Stimulated activated CD8-positive, alpha-beta memory T cell treated with anti-CD3 and anti-CD28 coated beads, Interleukin-7, amount 100 ng/mL, for 48 hours (primary cell): ENCODE results near the gene EPN2.

ENCODE experiments used
- DNase-seq, 2 donors: peaks; one replicate each; pipeline ENCODE4 v3.0.0-alpha.2; 2020; ENCODE audit warnings: low read depth in 1 of 2; ENCODE audit errors: extremely low read depth in 1 of 2

EPN2 gene

DNA sequence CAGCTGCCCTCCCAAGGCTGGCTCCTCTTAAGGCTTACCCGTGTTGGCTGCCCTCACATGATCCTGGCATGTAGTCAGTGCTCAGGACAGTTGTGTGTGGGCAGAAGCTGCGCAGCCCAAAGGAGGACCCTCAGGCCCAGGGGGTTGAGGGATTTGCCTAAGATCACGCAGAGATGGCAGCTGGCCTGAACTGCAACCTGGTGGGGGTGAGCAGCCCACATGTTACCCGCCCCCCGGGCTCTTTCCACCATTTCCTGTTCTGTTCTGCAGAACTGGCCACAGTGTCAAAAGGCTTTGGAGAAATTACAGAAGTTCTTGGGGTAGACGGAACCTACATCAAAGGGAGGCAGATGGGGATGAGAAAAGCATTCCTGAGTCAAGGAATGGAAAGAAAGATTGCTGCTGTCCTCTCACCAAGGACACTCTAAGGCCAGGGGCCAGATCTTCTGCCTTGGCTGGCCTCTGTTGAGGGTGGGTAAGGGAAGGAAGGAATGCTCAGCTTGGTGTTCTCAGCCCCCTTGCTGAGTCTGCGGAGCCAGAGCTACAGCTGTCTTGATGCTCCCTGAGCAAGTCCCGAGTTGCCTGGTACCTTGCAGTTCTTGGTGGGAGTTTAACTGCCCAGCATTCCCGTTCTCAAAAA is 53.0 kb downstream of the EPN2 start:
- DNase-seq: no peak

DNA sequence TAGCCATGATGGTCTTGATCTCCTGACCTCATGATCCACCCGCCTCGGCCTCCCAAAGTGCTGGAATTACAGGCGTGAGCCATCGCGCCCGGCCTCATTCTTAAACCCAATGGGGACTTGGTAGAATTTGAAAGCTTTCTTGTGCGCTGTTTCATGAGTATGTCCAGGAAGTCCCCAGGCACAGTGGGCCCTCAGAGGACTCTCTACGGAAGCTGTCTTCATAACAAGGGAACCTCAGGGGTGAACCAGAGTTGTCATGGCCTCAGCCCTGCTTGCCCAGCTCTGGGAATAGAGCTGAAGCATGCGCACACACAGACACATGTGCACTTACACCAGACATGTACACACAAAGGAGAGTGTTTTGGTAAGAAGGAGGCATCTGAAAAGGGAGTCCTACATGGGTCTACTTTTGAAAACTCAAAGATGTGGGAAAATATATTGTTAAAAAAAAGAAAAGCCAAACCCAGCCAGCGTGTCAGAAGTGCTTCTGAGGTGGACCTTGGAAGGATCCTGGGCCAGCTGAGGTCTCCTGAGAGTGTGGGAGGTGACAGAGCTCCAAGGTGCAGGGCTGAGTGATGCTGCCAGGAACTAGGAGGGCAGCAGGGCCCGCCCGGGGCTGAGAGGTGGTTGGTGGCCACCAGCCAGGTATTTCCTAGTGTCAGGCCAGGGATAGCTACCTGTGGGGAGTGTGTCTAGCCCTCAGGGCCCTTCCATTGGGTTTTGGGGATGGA is 54.6 kb downstream of the EPN2 start:
- no peak for DNase-seq

DNA sequence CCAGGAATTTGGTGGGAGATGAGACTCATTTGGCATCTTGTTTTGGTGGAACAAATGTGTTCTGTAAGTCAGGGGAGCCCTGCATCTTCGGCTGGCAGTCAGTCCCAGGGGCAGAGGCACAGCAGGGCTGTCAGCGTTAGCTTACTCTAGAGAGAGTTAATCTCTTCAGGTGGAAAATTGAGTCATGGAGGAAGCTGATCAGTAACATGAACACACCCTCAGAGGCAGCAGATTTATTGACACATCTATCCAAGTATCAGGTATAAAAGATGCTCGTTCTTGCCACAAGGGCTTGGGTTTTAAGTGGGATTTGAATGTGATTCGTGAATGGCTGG is 55.2 kb downstream of the EPN2 start:
- DNase-seq: no peak

DNA sequence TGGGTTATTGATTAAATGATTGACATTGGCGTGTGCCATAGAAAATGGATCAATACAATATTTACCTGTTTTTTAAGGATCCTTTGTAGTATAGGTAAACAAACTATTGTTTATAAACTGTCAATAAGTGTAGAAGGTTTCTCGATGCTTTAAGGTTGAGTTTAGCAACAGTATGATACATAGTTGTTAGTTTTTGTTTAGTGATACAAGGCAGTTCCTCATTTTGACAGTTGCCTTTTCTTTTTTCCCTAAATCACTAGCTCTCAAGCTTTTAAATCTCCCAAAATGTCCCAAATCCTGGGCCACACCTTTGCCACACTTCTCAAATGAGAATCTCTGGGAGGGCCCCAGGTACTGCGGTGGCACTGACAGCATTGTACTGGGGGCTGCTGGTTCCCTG is 57.3 kb downstream of the EPN2 start:
- DNase-seq: no peak

GRCh38 chr17:19295473-19296135 is 58.4 kb downstream of the EPN2 start:
- no peak for DNase-seq

DNA sequence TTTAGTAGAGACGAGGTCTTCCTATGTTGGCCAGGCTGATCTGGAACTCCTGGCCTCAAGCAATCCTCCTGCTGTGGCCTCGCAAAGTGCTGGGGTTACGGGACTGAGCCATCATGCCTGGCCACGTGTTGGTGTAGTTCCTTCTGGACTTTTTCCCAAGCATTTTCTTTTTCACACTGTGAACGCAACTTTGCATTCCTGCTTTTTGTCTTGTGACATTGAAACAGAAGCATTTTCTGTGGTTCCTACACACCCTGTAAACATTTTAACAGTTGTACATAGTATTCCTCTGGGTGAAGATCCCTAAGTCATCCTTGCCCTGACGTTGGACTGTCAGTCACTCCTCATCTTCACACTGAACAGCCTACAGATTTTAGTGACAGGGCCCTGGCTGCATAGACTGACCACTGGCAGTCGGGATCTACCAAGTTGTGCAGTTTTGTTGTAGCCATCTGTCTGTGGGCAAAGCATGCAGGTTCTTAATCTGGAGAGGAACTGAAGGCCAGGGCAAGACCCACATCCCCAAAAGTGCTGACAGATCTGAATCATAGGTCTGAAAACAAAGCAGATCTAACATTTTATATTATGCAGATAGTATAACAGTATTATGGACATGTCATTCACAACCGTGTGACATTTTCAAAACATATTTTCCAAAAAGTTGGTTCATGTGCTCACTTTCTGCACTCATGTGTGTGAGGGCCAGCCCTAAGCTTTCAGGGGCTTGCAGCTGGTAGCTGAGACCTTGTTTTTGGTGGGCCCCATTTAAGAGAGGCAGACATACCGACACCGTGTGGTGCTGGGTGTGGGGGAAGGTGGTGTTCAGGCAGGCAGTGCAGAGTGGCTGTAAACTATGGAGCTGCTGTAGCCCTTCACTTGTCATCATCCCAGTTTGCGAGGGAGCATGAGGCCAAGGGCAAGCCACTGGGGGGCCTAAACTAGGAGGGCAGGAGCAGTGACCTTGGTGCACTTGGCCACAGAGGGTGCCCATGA is 59.9 kb downstream of the EPN2 start:
- no peak for DNase-seq

DNA sequence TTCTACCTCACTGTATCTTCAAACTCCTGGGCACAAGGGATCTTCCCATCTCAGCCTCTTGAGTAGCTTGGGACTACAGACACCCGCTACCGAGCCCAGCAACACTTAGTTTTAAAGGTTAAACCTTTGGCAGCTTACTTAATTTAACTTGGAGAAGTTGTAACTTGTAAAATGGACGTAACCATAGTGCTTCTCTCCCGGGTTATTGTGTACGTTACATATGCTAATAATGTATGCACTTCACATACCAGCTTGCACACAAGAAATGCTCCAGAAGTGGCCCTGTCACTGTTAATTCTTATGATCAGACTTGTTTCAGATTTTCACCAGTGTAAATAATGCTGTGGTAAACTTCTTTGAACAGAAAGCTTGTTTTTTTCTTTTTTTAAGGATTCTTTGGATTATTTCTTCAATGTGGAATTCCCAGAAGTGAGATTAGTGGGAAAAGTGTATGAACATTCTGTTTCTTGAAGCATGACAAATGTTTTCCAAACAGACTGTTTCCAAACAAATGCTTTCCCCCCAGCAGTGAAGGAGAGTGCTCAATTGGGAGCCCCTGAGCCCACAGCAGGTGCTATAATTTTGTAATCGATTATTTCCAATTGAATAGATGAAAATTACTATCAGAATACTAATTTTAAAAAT is 61.5 kb downstream of the EPN2 start:
- DNase-seq: no peak

GRCh38 chr17:19299214-19299747 is 62.1 kb downstream of the EPN2 start:
- no peak for DNase-seq

- no peak for DNase-seq
Observed at GRCh38 chr17:19299866-19300265, 62.7 kb downstream of the EPN2 start.

DNA sequence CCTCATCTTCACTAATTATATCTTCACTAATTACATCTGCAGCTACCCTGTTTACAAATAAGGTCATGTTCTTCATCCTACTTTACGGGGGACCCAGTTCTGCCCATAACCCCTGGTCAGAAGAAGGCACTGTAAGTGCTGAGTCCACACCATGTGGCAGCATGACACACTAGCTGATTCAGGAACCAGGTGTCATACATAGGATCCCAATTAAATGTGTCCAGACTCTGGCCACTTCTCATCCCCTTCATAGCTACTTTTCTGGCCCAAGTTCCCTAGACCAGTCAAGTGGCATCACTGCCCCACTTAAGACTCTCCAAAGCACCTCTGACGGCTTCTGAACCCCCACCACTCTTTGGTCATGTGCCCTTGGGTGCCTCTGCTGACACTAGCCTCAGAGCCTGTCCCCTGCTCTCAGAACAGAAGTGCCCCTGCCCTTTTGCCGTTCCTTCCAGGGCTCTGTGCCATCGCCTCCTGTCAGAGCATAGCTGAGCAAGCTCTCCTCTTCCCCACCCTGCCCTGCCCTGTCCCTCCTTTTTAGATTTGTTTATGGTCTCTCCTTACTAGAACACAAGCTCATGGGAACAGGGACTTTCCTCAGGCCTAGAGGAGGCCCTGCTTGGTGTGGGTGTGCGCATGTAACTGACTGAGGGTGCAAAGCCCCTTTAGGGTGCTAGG is 64.2 kb downstream of the EPN2 start:
- DNase-seq: no peak

GRCh38 chr17:19301973-19302372 is 64.8 kb downstream of the EPN2 start:
- DNase-seq: no peak

DNA sequence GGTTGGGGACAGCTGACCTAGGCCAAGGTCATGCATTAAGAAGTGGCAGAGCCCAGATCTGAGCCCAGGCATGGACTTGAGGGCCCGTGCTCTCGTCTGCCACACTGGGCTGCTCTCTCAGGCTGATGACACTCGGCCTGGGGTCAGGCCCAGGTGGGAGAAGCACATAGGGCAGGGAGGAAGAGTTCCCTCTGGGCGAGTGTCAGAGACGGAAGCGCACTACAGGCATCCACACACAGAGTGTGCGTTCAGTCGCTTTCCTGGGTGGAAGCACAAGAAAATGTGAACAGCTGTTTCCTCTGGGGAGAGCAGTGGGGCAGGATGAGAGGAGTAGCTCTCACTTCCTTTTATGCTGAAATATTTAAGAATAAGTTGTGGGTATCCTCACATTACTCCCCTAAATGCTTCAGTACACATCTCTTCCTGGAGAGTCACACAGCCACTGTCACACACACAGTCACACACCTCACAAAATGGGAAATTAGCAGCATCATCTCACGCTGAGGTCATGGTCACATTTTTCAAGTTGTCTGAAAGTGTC is 65.7 kb downstream of the EPN2 start:
- DNase-seq: no peak

DNA sequence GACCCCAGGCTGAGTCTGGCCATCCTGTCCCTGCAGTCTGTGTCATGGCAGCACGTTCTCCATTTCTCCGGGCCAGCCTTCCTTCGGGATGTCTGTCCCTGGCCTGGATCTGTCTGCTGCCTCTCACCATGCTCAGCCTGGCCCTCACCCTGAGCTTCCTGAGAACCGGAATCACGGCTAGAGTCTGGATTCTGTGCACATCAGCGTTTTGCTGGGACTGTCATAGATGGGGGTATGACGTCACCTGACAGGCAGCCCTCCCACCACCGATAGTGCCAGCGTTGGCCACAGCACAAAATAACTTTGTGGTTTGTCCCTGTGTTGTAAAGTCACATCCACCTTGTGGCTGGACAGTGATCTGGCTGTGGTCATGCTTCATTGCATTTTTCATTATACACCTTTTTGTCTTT is 66.2 kb downstream of the EPN2 start:
- no peak for DNase-seq

DNA sequence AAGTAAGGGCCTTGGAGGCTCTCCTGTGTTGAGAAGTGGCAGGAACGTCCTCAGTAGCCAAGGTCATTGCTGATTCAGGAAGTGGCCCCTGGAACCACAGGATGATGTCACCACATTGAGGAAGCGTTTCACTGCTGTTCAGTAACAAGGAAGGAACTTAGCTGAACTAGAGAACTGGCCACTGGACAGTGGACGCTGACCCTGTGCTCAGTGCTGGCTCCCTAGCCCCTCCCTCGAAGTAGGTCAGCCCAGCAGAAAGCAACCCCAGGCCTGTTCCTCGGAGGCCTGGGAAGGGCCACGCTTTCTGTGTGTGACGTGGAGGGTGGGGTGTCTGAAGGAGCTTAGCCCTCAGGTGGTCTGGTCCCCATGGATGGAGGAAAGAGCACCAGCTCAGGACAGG is 67.0 kb downstream of the EPN2 start:
- no peak for DNase-seq

- DNase-seq: no peak
Observed at GRCh38 chr17:19304751-19305150, 67.6 kb downstream of the EPN2 start.

DNA sequence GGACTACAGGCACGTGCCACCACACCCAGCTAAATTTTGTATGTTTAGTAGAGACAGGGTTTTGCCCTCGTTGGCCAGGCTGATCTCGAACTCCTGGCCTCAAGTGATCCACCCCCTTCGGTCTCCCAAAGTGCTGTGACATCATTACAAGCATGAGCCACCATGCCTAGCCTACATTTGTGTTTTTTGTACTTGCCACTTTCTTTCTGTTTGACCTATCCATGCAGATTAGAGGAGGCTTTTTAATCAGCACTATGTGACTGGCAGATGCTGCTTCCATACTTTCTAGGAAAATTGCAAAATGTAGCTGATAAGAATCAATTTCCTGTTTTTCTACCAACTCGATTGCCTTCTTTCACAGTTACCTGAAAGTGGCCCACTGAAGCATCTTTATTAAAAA is 68.1 kb downstream of the EPN2 start:
- DNase-seq: no peak

DNA sequence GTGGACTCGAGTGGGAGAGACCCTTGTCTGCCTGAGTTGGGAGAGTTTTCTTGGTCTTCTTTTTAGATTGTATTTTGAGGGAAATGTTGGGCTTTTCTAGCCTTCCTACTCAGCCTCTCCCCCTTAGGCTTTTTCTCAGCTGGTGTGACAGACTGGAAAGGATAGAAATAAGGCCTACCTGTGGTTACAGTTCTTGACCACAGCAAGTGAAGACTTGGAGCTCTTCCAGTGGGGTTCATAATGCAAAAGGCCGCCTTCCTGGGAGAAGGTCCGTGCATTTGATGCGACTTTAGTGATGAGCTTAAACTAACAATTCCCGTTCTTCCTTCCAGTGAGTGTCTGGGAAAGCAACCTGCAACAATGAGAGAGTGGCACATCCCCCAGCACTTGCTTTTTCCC is 68.6 kb downstream of the EPN2 start:
- no peak for DNase-seq

DNA sequence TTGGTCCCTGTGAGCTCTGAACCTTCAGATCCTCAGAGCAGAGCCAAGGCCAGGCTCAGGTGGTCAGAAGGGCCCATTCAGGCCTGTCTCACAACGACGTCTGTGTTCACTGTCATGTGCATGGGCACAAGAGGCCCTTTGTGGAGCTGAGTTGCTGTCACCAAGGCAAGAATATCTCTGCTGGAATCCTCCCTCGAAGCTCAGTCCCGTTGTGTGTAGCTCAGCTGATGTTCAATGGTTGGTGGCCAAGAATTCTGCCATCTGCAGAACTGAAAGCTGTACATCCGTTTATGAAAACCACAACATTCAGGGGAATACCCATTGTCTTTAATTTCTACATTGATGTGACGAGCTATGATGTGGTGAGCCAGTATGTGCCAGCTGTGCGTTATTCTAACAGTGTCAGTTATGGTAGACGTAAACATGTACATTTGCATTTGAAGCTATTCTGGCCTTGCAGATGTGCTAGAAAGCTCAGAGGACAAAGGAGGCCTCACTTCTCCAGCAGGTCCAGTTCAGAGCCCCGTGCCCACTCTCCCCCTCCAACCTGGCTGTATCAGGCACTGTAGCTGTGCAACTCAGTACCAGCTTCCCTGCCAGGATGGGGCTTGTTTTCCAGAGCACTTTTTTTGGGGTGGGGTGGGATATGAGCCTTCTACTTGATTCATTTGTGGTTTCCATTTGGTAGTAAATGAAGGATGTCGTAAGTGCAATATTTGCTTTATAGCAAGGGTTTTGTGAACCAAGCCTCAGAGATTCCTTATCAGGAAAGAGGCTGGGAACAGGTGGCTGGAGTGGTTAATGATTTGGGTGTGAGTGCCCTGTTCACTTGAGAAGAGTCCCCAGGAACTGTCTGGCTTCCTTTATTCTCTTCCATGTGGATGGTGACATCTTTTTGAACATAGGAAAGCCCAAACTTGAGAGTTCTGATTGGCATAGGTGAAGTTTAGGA is 69.3 kb downstream of the EPN2 start:
- no peak for DNase-seq
